PFSK-1 (cell line): ENCODE results near the gene ELL2.

Experiments
- FOXP2 ChIP-seq: optimal IDR thresholded peaks from 2 replicates; pipeline ENCODE3; 2011; ENCODE audit warnings: borderline replicate concordance, control low read depth, inconsistent platforms; ENCODE audit not compliant: insufficient read depth; ENCODE audit errors: extremely low read length, extremely low read depth
- POLR2AphosphoS5 ChIP-seq: IDR thresholded peaks from 2 replicates; pipeline ENCODE4 v1.6.1; 2012; ENCODE audit warnings: low read depth, mild to moderate bottlenecking, control low read depth, low read length, moderate library complexity
- REST ChIP-seq, 2 experiments: IDR thresholded peaks; 2 replicates each; pipeline versions ENCODE4 v1.6.1 to v1.8.0; 2011 to 2012; ENCODE audit warnings: low read depth in 2 of 2, low read length in 2 of 2, control low read depth in 1 of 2, inconsistent platforms in 1 of 2, mild to moderate bottlenecking in 1 of 2, moderate library complexity in 1 of 2; ENCODE audit not compliant: insufficient read depth in 1 of 2
- SIN3A ChIP-seq: IDR thresholded peaks from 2 replicates; pipeline ENCODE4 v1.6.1; 2012; ENCODE audit warnings: mild to moderate bottlenecking, low read length, moderate library complexity, borderline replicate concordance; ENCODE audit not compliant: insufficient read depth
- TAF1 ChIP-seq: IDR thresholded peaks from 2 replicates; pipeline ENCODE4 v1.6.1; 2012; ENCODE audit warnings: low read length, control low read depth, borderline replicate concordance; ENCODE audit not compliant: insufficient read depth

The ELL2 gene

GRCh38 chr5:95907740-95908706 lies 53.6 kb downstream of the ELL2 start:
- TF ChIP-seq POLR2AphosphoS5 (no peak), SIN3A (no peak), FOXP2 (no peak), REST (IDR thresholded peaks at IDR 0.05; ENCODE audit: insufficient read depth in 1 of 2, low read depth in 2 of 2, low read length in 2 of 2) (no peak), TAF1 (no peak)

GRCh38 chr5:95907067-95907705 lies 54.5 kb downstream of the ELL2 start:
- TF ChIP-seq FOXP2: no peak
- TF ChIP-seq POLR2AphosphoS5: no peak
- TF ChIP-seq SIN3A: no peak
- TF ChIP-seq REST (IDR thresholded peaks at IDR 0.05; ENCODE audit: insufficient read depth in 1 of 2, low read depth in 2 of 2, low read length in 2 of 2): no peak
- no peak for TF ChIP-seq TAF1

- TF ChIP-seq FOXP2 (no peak), SIN3A (no peak), POLR2AphosphoS5 (no peak), REST (IDR thresholded peaks at IDR 0.05; ENCODE audit: insufficient read depth in 1 of 2, low read depth in 2 of 2, low read length in 2 of 2) (no peak), TAF1 (no peak)
Observed at GRCh38 chr5:95904827-95905226, 56.8 kb downstream of the ELL2 start.

GRCh38 chr5:95903838-95904237 lies 57.8 kb downstream of the ELL2 start:
- TF ChIP-seq REST (IDR thresholded peaks at IDR 0.05; ENCODE audit: insufficient read depth in 1 of 2, low read depth in 2 of 2, low read length in 2 of 2): no peak
- no peak for TF ChIP-seq SIN3A
- TF ChIP-seq POLR2AphosphoS5: no peak
- no peak for TF ChIP-seq FOXP2
